ENCODE measurements around the gene BCAN.

Gene BCAN

GRCh38 chr1:156660752-156661112, 18.8 kb downstream of the BCAN start:
- Mint-ChIP-seq H3K4me1 (peaks cover 52% of the 10 kb centered on the region), H3K27ac (ENCODE audit: low read depth) (peak overlapping the region; percentile 84), H3K27me3 (peaks cover 20% of the 10 kb centered on the region), H3K36me3 (ENCODE audit: insufficient read depth) (peaks cover 9% of the 10 kb centered on the region), H3K4me3 (no peak overlapping the region), H3K9me3 (no peaks in the 10 kb centered on the region)
- DNase-seq (ENCODE audit: low spot score in 2 of 2) (no peak), ATAC-seq (replicated peaks; ENCODE audit: extremely low read depth, poor library complexity, severe bottlenecking) (no peak)

GRCh38 chr1:156662005-156662799, 20.3 kb downstream of the BCAN start:
- Mint-ChIP-seq H3K27me3 (peaks cover 5% of the 10 kb centered on the region), H3K4me1 (peaks cover 44% of the 10 kb centered on the region)
- no peak for DNase-seq (ENCODE audit: low spot score in 2 of 2)

GRCh38 chr1:156662800-156663055, 20.8 kb downstream of the BCAN start:
- ATAC-seq (replicated peaks; ENCODE audit: extremely low read depth, poor library complexity, severe bottlenecking): no peak
- no peak overlapping the region for H3K4me3 Mint-ChIP-seq
- peaks cover 6% of the 10 kb centered on the region for H3K36me3 Mint-ChIP-seq (ENCODE audit: insufficient read depth)
- DNase-seq (ENCODE audit: low spot score in 2 of 2): no peak
- no peak overlapping the region for H3K27ac Mint-ChIP-seq (ENCODE audit: low read depth)
- peaks cover under 1% of the 10 kb centered on the region for H3K27me3 Mint-ChIP-seq
- H3K4me1 Mint-ChIP-seq: peaks cover 39% of the 10 kb centered on the region
- no peaks in the 10 kb centered on the region for H3K9me3 Mint-ChIP-seq

More at GRCh38 chr1:156662005-156662799, 20.3 kb downstream of the BCAN start:
- no peak for ATAC-seq (replicated peaks; ENCODE audit: extremely low read depth, poor library complexity, severe bottlenecking)
- H3K27ac Mint-ChIP-seq (ENCODE audit: low read depth): no peak overlapping the region
- H3K36me3 Mint-ChIP-seq (ENCODE audit: insufficient read depth): peaks cover 6% of the 10 kb centered on the region
- H3K9me3 Mint-ChIP-seq: no peaks in the 10 kb centered on the region
- no peak overlapping the region for H3K4me3 Mint-ChIP-seq

- Mint-ChIP-seq H3K9me3 (no peaks in the 10 kb centered on the region), H3K27me3 (no peaks in the 10 kb centered on the region), H3K4me1 (peaks cover 34% of the 10 kb centered on the region), H3K36me3 (ENCODE audit: insufficient read depth) (peaks cover 6% of the 10 kb centered on the region), H3K4me3 (no peak overlapping the region), H3K27ac (ENCODE audit: low read depth) (no peak overlapping the region)
- no peak for DNase-seq (ENCODE audit: low spot score in 2 of 2)
- no peak for ATAC-seq (replicated peaks; ENCODE audit: extremely low read depth, poor library complexity, severe bottlenecking)
Measured at GRCh38 chr1:156663178-156663577, 21.3 kb downstream of the BCAN start.

- peaks cover 25% of the 10 kb centered on the region for H3K4me1 Mint-ChIP-seq
- H3K27ac Mint-ChIP-seq (ENCODE audit: low read depth): no peak overlapping the region
- no peaks in the 10 kb centered on the region for H3K27me3 Mint-ChIP-seq
- ATAC-seq (replicated peaks; ENCODE audit: extremely low read depth, poor library complexity, severe bottlenecking) (no peak), DNase-seq (ENCODE audit: low spot score in 2 of 2) (no peak)
- H3K9me3 Mint-ChIP-seq: no peaks in the 10 kb centered on the region
- H3K36me3 Mint-ChIP-seq (ENCODE audit: insufficient read depth): peaks cover 6% of the 10 kb centered on the region
- no peak overlapping the region for H3K4me3 Mint-ChIP-seq
Measured at GRCh38 chr1:156664046-156664766, 22.3 kb downstream of the BCAN start.

GRCh38 chr1:156664767-156665411, 23.0 kb downstream of the BCAN start:
- H3K27me3 Mint-ChIP-seq: no peaks in the 10 kb centered on the region
- H3K4me1 Mint-ChIP-seq: peaks cover 18% of the 10 kb centered on the region
- DNase-seq (ENCODE audit: low spot score in 2 of 2): no peak
- no peaks in the 10 kb centered on the region for H3K9me3 Mint-ChIP-seq
- ATAC-seq (replicated peaks; ENCODE audit: extremely low read depth, poor library complexity, severe bottlenecking): no peak
- H3K27ac Mint-ChIP-seq (ENCODE audit: low read depth): no peak overlapping the region
- H3K36me3 Mint-ChIP-seq (ENCODE audit: insufficient read depth): peaks cover 4% of the 10 kb centered on the region
- no peak overlapping the region for H3K4me3 Mint-ChIP-seq

- DNase-seq (ENCODE audit: low spot score in 2 of 2) (no peak), ATAC-seq (replicated peaks; ENCODE audit: extremely low read depth, poor library complexity, severe bottlenecking) (no peak)
- Mint-ChIP-seq H3K9me3 (no peaks in the 10 kb centered on the region), H3K27me3 (peaks cover 4% of the 10 kb centered on the region), H3K27ac (ENCODE audit: low read depth) (no peak overlapping the region), H3K4me1 (peaks cover 11% of the 10 kb centered on the region), H3K36me3 (ENCODE audit: insufficient read depth) (peaks cover 7% of the 10 kb centered on the region), H3K4me3 (no peak overlapping the region)
Measured at GRCh38 chr1:156665539-156665938, 23.6 kb downstream of the BCAN start.

- Mint-ChIP-seq H3K36me3 (ENCODE audit: insufficient read depth) (peaks cover 4% of the 10 kb centered on the region), H3K9me3 (no peaks in the 10 kb centered on the region), H3K4me3 (no peak overlapping the region), H3K27me3 (peaks cover 19% of the 10 kb centered on the region), H3K4me1 (no peaks in the 10 kb centered on the region), H3K27ac (ENCODE audit: low read depth) (no peak overlapping the region)
- no peak for DNase-seq (ENCODE audit: low spot score in 2 of 2)
- ATAC-seq (replicated peaks; ENCODE audit: extremely low read depth, poor library complexity, severe bottlenecking): no peak
Measured at GRCh38 chr1:156666862-156667609, 25.1 kb downstream of the BCAN start.

- Mint-ChIP-seq H3K9me3 (no peaks in the 10 kb centered on the region), H3K4me3 (no peak overlapping the region)
Measured at GRCh38 chr1:156667610-156667967, 25.7 kb downstream of the BCAN start.

GRCh38 chr1:156667968-156668709, 26.2 kb downstream of the BCAN start:
- Mint-ChIP-seq H3K9me3 (no peaks in the 10 kb centered on the region), H3K27me3 (peaks cover 30% of the 10 kb centered on the region), H3K4me3 (no peak overlapping the region), H3K4me1 (no peaks in the 10 kb centered on the region), H3K36me3 (ENCODE audit: insufficient read depth) (peaks cover 4% of the 10 kb centered on the region), H3K27ac (ENCODE audit: low read depth) (no peak overlapping the region)
- no peak for DNase-seq (ENCODE audit: low spot score in 2 of 2)
- ATAC-seq (replicated peaks; ENCODE audit: extremely low read depth, poor library complexity, severe bottlenecking): no peak

More at GRCh38 chr1:156667610-156667967, 25.7 kb downstream of the BCAN start:
- Mint-ChIP-seq H3K36me3 (ENCODE audit: insufficient read depth) (peaks cover 4% of the 10 kb centered on the region), H3K27ac (ENCODE audit: low read depth) (no peak overlapping the region), H3K27me3 (peaks cover 25% of the 10 kb centered on the region), H3K4me1 (no peaks in the 10 kb centered on the region)
- DNase-seq (ENCODE audit: low spot score in 2 of 2) (no peak), ATAC-seq (replicated peaks; ENCODE audit: extremely low read depth, poor library complexity, severe bottlenecking) (no peak)

GRCh38 chr1:156668801-156669637, 27.1 kb downstream of the BCAN start:
- ATAC-seq (replicated peaks; ENCODE audit: extremely low read depth, poor library complexity, severe bottlenecking) (no peak), DNase-seq (ENCODE audit: low spot score in 2 of 2) (no peak)
- Mint-ChIP-seq H3K4me3 (no peak overlapping the region), H3K9me3 (no peaks in the 10 kb centered on the region), H3K27ac (ENCODE audit: low read depth) (no peak overlapping the region), H3K36me3 (ENCODE audit: insufficient read depth) (peaks cover 2% of the 10 kb centered on the region), H3K27me3 (peaks cover 39% of the 10 kb centered on the region), H3K4me1 (no peaks in the 10 kb centered on the region)

Data from central memory CD8-positive, alpha-beta T cell (primary cell).